ENCODE measurements around the gene RUNDC3A. TPM values are rescaled to one million over a fixed set of nuclear protein-coding genes. Genes with fewer than 3 reads are reported as not detected.

Gene RUNDC3A
- total RNA-seq, 1 donor from 2014 or later = 10.3 TPM

- Mint-ChIP-seq H3K4me1 (ENCODE audit: unreplicated experiment) (peaks cover 16% of the 10 kb centered on the region), H3K36me3 (peaks cover 4% of the 10 kb centered on the region), H3K27ac (no peak overlapping the region), H3K4me3 (peak overlapping the region; percentile 57), H3K27me3 (peaks cover 4% of the 10 kb centered on the region), H3K9me3 (no peaks in the 10 kb centered on the region)
- DNase-seq (ENCODE audit: extremely low spot score, unreplicated experiment) = no peak
- TF ChIP-seq CTCF (conservative IDR thresholded peaks at IDR 0.05) = no peak
Measured at GRCh38 chr17:44348988-44349364, 40.6 kb downstream of the RUNDC3A start.

- Mint-ChIP-seq H3K36me3 (peaks cover 4% of the 10 kb centered on the region), H3K27me3 (peaks cover 4% of the 10 kb centered on the region), H3K27ac (no peak overlapping the region), H3K4me3 (no peak overlapping the region), H3K9me3 (no peaks in the 10 kb centered on the region), H3K4me1 (ENCODE audit: unreplicated experiment) (peaks cover 16% of the 10 kb centered on the region)
- TF ChIP-seq CTCF (conservative IDR thresholded peaks at IDR 0.05) = no peak
- DNase-seq (ENCODE audit: extremely low spot score, unreplicated experiment) = no peak
Measured at GRCh38 chr17:44349553-44350070, 41.2 kb downstream of the RUNDC3A start.

GRCh38 chr17:44350733-44351226 lies 42.4 kb downstream of the RUNDC3A start:
- H3K9me3 Mint-ChIP-seq = no peaks in the 10 kb centered on the region
- peaks cover 8% of the 10 kb centered on the region for H3K4me1 Mint-ChIP-seq (ENCODE audit: unreplicated experiment)
- H3K4me3 Mint-ChIP-seq = no peak overlapping the region
- TF ChIP-seq CTCF (conservative IDR thresholded peaks at IDR 0.05) = peak; percentile 87
- DNase-seq (ENCODE audit: extremely low spot score, unreplicated experiment) = no peak
- H3K27me3 Mint-ChIP-seq = no peaks in the 10 kb centered on the region
- H3K36me3 Mint-ChIP-seq = peaks cover 4% of the 10 kb centered on the region
- no peak overlapping the region for H3K27ac Mint-ChIP-seq

- Mint-ChIP-seq H3K4me3 (no peak overlapping the region), H3K36me3 (peaks cover 4% of the 10 kb centered on the region), H3K27me3 (no peaks in the 10 kb centered on the region), H3K4me1 (ENCODE audit: unreplicated experiment) (peaks cover 4% of the 10 kb centered on the region), H3K9me3 (no peaks in the 10 kb centered on the region), H3K27ac (no peak overlapping the region)
- DNase-seq (ENCODE audit: extremely low spot score, unreplicated experiment) = no peak
- TF ChIP-seq CTCF (conservative IDR thresholded peaks at IDR 0.05) = no peak
Measured at GRCh38 chr17:44351464-44351863, 43.1 kb downstream of the RUNDC3A start.

- H3K27me3 Mint-ChIP-seq = no peaks in the 10 kb centered on the region
- no peak overlapping the region for H3K4me3 Mint-ChIP-seq
- H3K27ac Mint-ChIP-seq = no peak overlapping the region
- peaks cover 4% of the 10 kb centered on the region for H3K4me1 Mint-ChIP-seq (ENCODE audit: unreplicated experiment)
- TF ChIP-seq CTCF (conservative IDR thresholded peaks at IDR 0.05) = no peak
- no peak for DNase-seq (ENCODE audit: extremely low spot score, unreplicated experiment)
- peaks cover 4% of the 10 kb centered on the region for H3K36me3 Mint-ChIP-seq
- no peaks in the 10 kb centered on the region for H3K9me3 Mint-ChIP-seq
Measured at GRCh38 chr17:44351961-44352827, 43.8 kb downstream of the RUNDC3A start.

Measured in type B pancreatic cell (in vitro differentiated cells).